ENCODE data around the gene TBC1D10A.

The TBC1D10A gene

GRCh38 chr22:30334646-30335045 is 7.9 kb upstream of the TBC1D10A start:
- Histone ChIP-seq H3K4me1 (ENCODE audit: control insufficient read depth, insufficient read depth, low read length, poor library complexity, severe bottlenecking) (no peaks in the 10 kb centered on the region), H3K27me3 (replicated peaks; ENCODE audit: control insufficient read depth, insufficient read depth, low read length, poor library complexity, severe bottlenecking) (no peaks in the 10 kb centered on the region), H3K27ac (ENCODE audit: insufficient read depth, low read length, poor library complexity, severe bottlenecking) (no peak overlapping the region), H3K36me3 (ENCODE audit: control insufficient read depth, insufficient read depth, low read length) (peaks cover 74% of the 10 kb centered on the region), H3K9me3 (ENCODE audit: control insufficient read depth, low read length) (no peaks in the 10 kb centered on the region), H3K4me3 (ENCODE audit: insufficient read depth, low read depth, low read length, poor library complexity, severe bottlenecking) (no peak overlapping the region)
- no peak for DNase-seq

- no peak overlapping the region for H3K27ac ChIP-seq (ENCODE audit: insufficient read depth, low read length, poor library complexity, severe bottlenecking)
- H3K4me3 ChIP-seq (ENCODE audit: insufficient read depth, low read depth, low read length, poor library complexity, severe bottlenecking): no peak overlapping the region
- no peaks in the 10 kb centered on the region for H3K4me1 ChIP-seq (ENCODE audit: control insufficient read depth, insufficient read depth, low read length, poor library complexity, severe bottlenecking)
- H3K36me3 ChIP-seq (ENCODE audit: control insufficient read depth, insufficient read depth, low read length): peaks cover 65% of the 10 kb centered on the region
- no peak for DNase-seq
- no peaks in the 10 kb centered on the region for H3K27me3 ChIP-seq (replicated peaks; ENCODE audit: control insufficient read depth, insufficient read depth, low read length, poor library complexity, severe bottlenecking)
- H3K9me3 ChIP-seq (ENCODE audit: control insufficient read depth, low read length): no peaks in the 10 kb centered on the region
These were observed 7.0 kb upstream of the TBC1D10A start for GRCh38 chr22:30333707-30334087.

- H3K4me3 ChIP-seq (ENCODE audit: insufficient read depth, low read depth, low read length, poor library complexity, severe bottlenecking): no peak overlapping the region
- no peak for DNase-seq
- no peaks in the 10 kb centered on the region for H3K9me3 ChIP-seq (ENCODE audit: control insufficient read depth, low read length)
- no peak overlapping the region for H3K27ac ChIP-seq (ENCODE audit: insufficient read depth, low read length, poor library complexity, severe bottlenecking)
- no peaks in the 10 kb centered on the region for H3K4me1 ChIP-seq (ENCODE audit: control insufficient read depth, insufficient read depth, low read length, poor library complexity, severe bottlenecking)
- peaks cover 60% of the 10 kb centered on the region for H3K36me3 ChIP-seq (ENCODE audit: control insufficient read depth, insufficient read depth, low read length)
- H3K27me3 ChIP-seq (replicated peaks; ENCODE audit: control insufficient read depth, insufficient read depth, low read length, poor library complexity, severe bottlenecking): no peaks in the 10 kb centered on the region
These were observed 6.4 kb upstream of the TBC1D10A start for GRCh38 chr22:30332994-30333706.

GRCh38 chr22:30332551-30332950 is 5.8 kb upstream of the TBC1D10A start:
- Histone ChIP-seq H3K27ac (ENCODE audit: insufficient read depth, low read length, poor library complexity, severe bottlenecking) (no peak overlapping the region), H3K9me3 (ENCODE audit: control insufficient read depth, low read length) (no peaks in the 10 kb centered on the region), H3K4me3 (ENCODE audit: insufficient read depth, low read depth, low read length, poor library complexity, severe bottlenecking) (no peak overlapping the region), H3K4me1 (ENCODE audit: control insufficient read depth, insufficient read depth, low read length, poor library complexity, severe bottlenecking) (peaks cover 3% of the 10 kb centered on the region), H3K36me3 (ENCODE audit: control insufficient read depth, insufficient read depth, low read length) (peaks cover 54% of the 10 kb centered on the region), H3K27me3 (replicated peaks; ENCODE audit: control insufficient read depth, insufficient read depth, low read length, poor library complexity, severe bottlenecking) (no peaks in the 10 kb centered on the region)
- no peak for DNase-seq

- Histone ChIP-seq H3K4me3 (ENCODE audit: insufficient read depth, low read depth, low read length, poor library complexity, severe bottlenecking) (no peak overlapping the region), H3K27ac (ENCODE audit: insufficient read depth, low read length, poor library complexity, severe bottlenecking) (no peak overlapping the region), H3K4me1 (ENCODE audit: control insufficient read depth, insufficient read depth, low read length, poor library complexity, severe bottlenecking) (peaks cover 32% of the 10 kb centered on the region), H3K27me3 (replicated peaks; ENCODE audit: control insufficient read depth, insufficient read depth, low read length, poor library complexity, severe bottlenecking) (no peaks in the 10 kb centered on the region), H3K36me3 (ENCODE audit: control insufficient read depth, insufficient read depth, low read length) (peaks cover 14% of the 10 kb centered on the region), H3K9me3 (ENCODE audit: control insufficient read depth, low read length) (no peaks in the 10 kb centered on the region)
- DNase-seq: no peak
These were observed 1.8 kb upstream of the TBC1D10A start for GRCh38 chr22:30328466-30329049.

- no peaks in the 10 kb centered on the region for H3K9me3 ChIP-seq (ENCODE audit: control insufficient read depth, low read length)
- H3K27ac ChIP-seq (ENCODE audit: insufficient read depth, low read length, poor library complexity, severe bottlenecking): peak overlapping the region; percentile 83
- H3K4me3 ChIP-seq (ENCODE audit: insufficient read depth, low read depth, low read length, poor library complexity, severe bottlenecking): no peak overlapping the region
- H3K36me3 ChIP-seq (ENCODE audit: control insufficient read depth, insufficient read depth, low read length): peaks cover 8% of the 10 kb centered on the region
- H3K4me1 ChIP-seq (ENCODE audit: control insufficient read depth, insufficient read depth, low read length, poor library complexity, severe bottlenecking): peaks cover 37% of the 10 kb centered on the region
- H3K27me3 ChIP-seq (replicated peaks; ENCODE audit: control insufficient read depth, insufficient read depth, low read length, poor library complexity, severe bottlenecking): no peaks in the 10 kb centered on the region
- DNase-seq: no peak
These were observed 1.2 kb upstream of the TBC1D10A start for GRCh38 chr22:30327864-30328345.

- peak overlapping the region; percentile 73 for H3K27ac ChIP-seq (ENCODE audit: insufficient read depth, low read length, poor library complexity, severe bottlenecking)
- H3K4me3 ChIP-seq (ENCODE audit: insufficient read depth, low read depth, low read length, poor library complexity, severe bottlenecking): peak overlapping the region; percentile 95
- no peaks in the 10 kb centered on the region for H3K27me3 ChIP-seq (replicated peaks; ENCODE audit: control insufficient read depth, insufficient read depth, low read length, poor library complexity, severe bottlenecking)
- no peak for DNase-seq
- peaks cover 50% of the 10 kb centered on the region for H3K4me1 ChIP-seq (ENCODE audit: control insufficient read depth, insufficient read depth, low read length, poor library complexity, severe bottlenecking)
- H3K36me3 ChIP-seq (ENCODE audit: control insufficient read depth, insufficient read depth, low read length): no peaks in the 10 kb centered on the region
- no peaks in the 10 kb centered on the region for H3K9me3 ChIP-seq (ENCODE audit: control insufficient read depth, low read length)
These were observed 461 bp downstream of the TBC1D10A start for GRCh38 chr22:30326255-30326705.

- Histone ChIP-seq H3K36me3 (ENCODE audit: control insufficient read depth, insufficient read depth, low read length) (no peaks in the 10 kb centered on the region), H3K27me3 (replicated peaks; ENCODE audit: control insufficient read depth, insufficient read depth, low read length, poor library complexity, severe bottlenecking) (no peaks in the 10 kb centered on the region), H3K4me3 (ENCODE audit: insufficient read depth, low read depth, low read length, poor library complexity, severe bottlenecking) (peak overlapping the region; percentile 95), H3K9me3 (ENCODE audit: control insufficient read depth, low read length) (no peaks in the 10 kb centered on the region), H3K4me1 (ENCODE audit: control insufficient read depth, insufficient read depth, low read length, poor library complexity, severe bottlenecking) (peaks cover 53% of the 10 kb centered on the region), H3K27ac (ENCODE audit: insufficient read depth, low read length, poor library complexity, severe bottlenecking) (peak overlapping the region; percentile 73)
- DNase-seq: no peak
These were observed 952 bp downstream of the TBC1D10A start for GRCh38 chr22:30325724-30326254.

- DNase-seq: no peak
- peak overlapping the region; percentile 73 for H3K27ac ChIP-seq (ENCODE audit: insufficient read depth, low read length, poor library complexity, severe bottlenecking)
- H3K36me3 ChIP-seq (ENCODE audit: control insufficient read depth, insufficient read depth, low read length): no peaks in the 10 kb centered on the region
- H3K27me3 ChIP-seq (replicated peaks; ENCODE audit: control insufficient read depth, insufficient read depth, low read length, poor library complexity, severe bottlenecking): no peaks in the 10 kb centered on the region
- H3K4me3 ChIP-seq (ENCODE audit: insufficient read depth, low read depth, low read length, poor library complexity, severe bottlenecking): peak overlapping the region; percentile 95
- H3K4me1 ChIP-seq (ENCODE audit: control insufficient read depth, insufficient read depth, low read length, poor library complexity, severe bottlenecking): peaks cover 56% of the 10 kb centered on the region
- H3K9me3 ChIP-seq (ENCODE audit: control insufficient read depth, low read length): no peaks in the 10 kb centered on the region
These were observed 1.5 kb downstream of the TBC1D10A start for GRCh38 chr22:30325065-30325720.
